K562 (cell line): Measurements from ENCODE around the gene MCF2. TPM values are rescaled to one million over a fixed set of nuclear protein-coding genes. Genes with fewer than 3 reads are reported as not detected.
A peak's percentile ranks its signal among the peaks of the same experiment; 100 is the strongest.

Experiments used
- ATAC-seq: fragments of 200-7000 bp; cut with Tn5 transposase; 3 replicates; pipeline ENCODE4 v1.9.1; 2020; ENCODE audit warnings: moderate library complexity
- BruUV-seq: library from RNA; stranded (reverse); fragments of 400-500 nt; replicated peaks from 2 replicates; lab custom pipeline; 2021; lab: Mats Ljungman, UMichigan
- CTCF ChIA-PET: fragments of 300-600 bp; formaldehyde crosslinking; extraction: SDS; loops from one replicate; lab custom pipeline; 2021; ENCODE audit warnings: low intra/inter-chr PET ratio; lab: Yijun Ruan, JAX
- POLR2A ChIA-PET: fragments of 300-600, 350-650 bp; sonication (Branson Sonifier 250); formaldehyde crosslinking; extraction: SDS; loops from one replicate; lab custom pipeline; 2021; ENCODE audit warnings: antibody characterized with exemption, inconsistent platforms; lab: Yijun Ruan, JAX
- DNase-seq, 4 experiments: peaks; one replicate each; pipeline versions ENCODE4 v3.0.0 to v3.0.0-alpha.2; 2011 to 2018; ENCODE audit warnings: low spot score in 3 of 4, mixed read lengths in 3 of 4; ENCODE audit errors: extremely low read depth in 1 of 4
- FAIRE-seq: peaks from 2 replicates; lab custom pipeline; 2011; peaks lifted over from hg19 to GRCh38; lab: Jason Lieb, UNC
- H2AFZ ChIP-seq: 2 replicates; pipeline ENCODE4 v1.6.0; 2011; ENCODE audit warnings: low read depth, low read length, control low read depth, inconsistent platforms
- H3K27ac ChIP-seq: fragments of 200-600 bp; 3 replicates; pipeline ENCODE4 v1.8.0; 2011; ENCODE audit warnings: low read depth, mild to moderate bottlenecking, control low read depth, inconsistent platforms, low read length, moderate library complexity, mixed read lengths; ENCODE audit errors: extremely low read depth
- H3K27me3 ChIP-seq, 2 experiments: fragments of 300-600 bp in 1 of 2; 2 replicates in 1 of 2; 3 replicates in 1 of 2; pipeline versions ENCODE4 v1.6.0 to v1.8.0; 2011; ENCODE audit warnings: inconsistent platforms in 2 of 2, low read length in 2 of 2, mild to moderate bottlenecking in 1 of 2, mixed read lengths in 1 of 2, moderate library complexity in 1 of 2; ENCODE audit not compliant: control insufficient read depth in 2 of 2, insufficient read depth in 2 of 2
- H3K36me3 ChIP-seq: fragments of 300-600 bp; 3 replicates; pipeline ENCODE4 v1.8.0; 2011; ENCODE audit warnings: mild to moderate bottlenecking, low read length, inconsistent platforms; ENCODE audit not compliant: control insufficient read depth, insufficient read depth
- H3K4me1 ChIP-seq, 2 experiments: fragments of 200-600 bp in 1 of 2; replicated peaks in 1 of 2; 2 replicates in 1 of 2; 3 replicates in 1 of 2; pipeline versions ENCODE4 v1.5.1 to v1.8.0; 2011; ENCODE audit warnings: inconsistent platforms in 2 of 2, low read length in 2 of 2, mild to moderate bottlenecking in 1 of 2, mixed read lengths in 1 of 2, moderate library complexity in 1 of 2; ENCODE audit not compliant: control insufficient read depth in 2 of 2, insufficient read depth in 2 of 2
- H3K4me2 ChIP-seq: 2 replicates; pipeline ENCODE4 v1.6.1; 2011; ENCODE audit warnings: low read length, control low read depth, inconsistent platforms, mixed read lengths; ENCODE audit not compliant: insufficient read depth
- H3K4me3 ChIP-seq: fragments of 200-600 bp; sonication (generic), shearing (Covaris generic); 2 replicates; pipeline ENCODE4 v1.5.1; 2016; ENCODE audit warnings: control low read depth, inconsistent platforms
- H3K79me2 ChIP-seq: fragments of 200-600 bp; 3 replicates; pipeline ENCODE4 v1.8.0; 2011; ENCODE audit warnings: low read length, inconsistent platforms; ENCODE audit not compliant: control insufficient read depth, insufficient read depth
- H3K9ac ChIP-seq, 2 experiments: 2 replicates each; pipeline versions ENCODE4 v1.6.0 to v1.6.1; 2011; ENCODE audit warnings: low read depth in 2 of 2, low read length in 2 of 2, control low read depth in 1 of 2, inconsistent platforms in 1 of 2, mild to moderate bottlenecking in 1 of 2, mixed read lengths in 1 of 2; ENCODE audit not compliant: insufficient read depth in 1 of 2
- H3K9me1 ChIP-seq: one replicate; pipeline ENCODE4 v1.6.0; 2011; ENCODE audit warnings: inconsistent platforms, mild to moderate bottlenecking, low read length, moderate library complexity; ENCODE audit not compliant: control insufficient read depth, insufficient read depth
- H3K9me3 ChIP-seq: replicated peaks from 2 replicates; pipeline ENCODE4 v1.5.1; 2011; ENCODE audit warnings: low read depth, low read length, inconsistent platforms; ENCODE audit not compliant: control insufficient read depth, insufficient read depth
- H4K20me1 ChIP-seq: replicated peaks from 2 replicates; pipeline ENCODE4 v1.6.1; 2011; ENCODE audit warnings: low read length, inconsistent platforms, mixed read lengths; ENCODE audit not compliant: control insufficient read depth, insufficient read depth
- ARID2 ChIP-seq: fragments of 450-650 bp; IDR thresholded peaks from 2 replicates; pipeline ENCODE4 v1.6.1; 2017; ENCODE audit warnings: antibody characterized with exemption, mild to moderate bottlenecking
- C11orf30 ChIP-seq: fragments of 450-650 bp; IDR thresholded peaks from 2 replicates; pipeline ENCODE4 v1.6.1; 2016; ENCODE audit warnings: low read depth, mild to moderate bottlenecking
- CEBPZ ChIP-seq: fragments of 150-350 bp; IDR thresholded peaks from 2 replicates; pipeline ENCODE4 v1.6.1; 2014; ENCODE audit warnings: low read depth, mild to moderate bottlenecking, low read length, borderline replicate concordance
- E2F4 ChIP-seq: sonication (generic); formaldehyde crosslinking; IDR thresholded peaks from 2 replicates; pipeline ENCODE4 v1.8.0; 2022; ENCODE audit warnings: mild to moderate bottlenecking, low read depth, missing genetic modification reagents
- ESRRA ChIP-seq: fragments of 450-650 bp; IDR thresholded peaks from 2 replicates; pipeline ENCODE4 v1.6.1; 2014; ENCODE audit warnings: low read depth, mild to moderate bottlenecking, moderate library complexity, borderline replicate concordance
- GATAD2B ChIP-seq: fragments of 450-650 bp; IDR thresholded peaks from 2 replicates; pipeline ENCODE4 v1.6.1; 2017; ENCODE audit warnings: mild to moderate bottlenecking, borderline replicate concordance
- HNRNPLL ChIP-seq: fragments of 200-400 bp; formaldehyde crosslinking; IDR thresholded peaks from 2 replicates; pipeline ENCODE4 v1.6.1; 2017; ENCODE audit warnings: low read length, low read depth, mild to moderate bottlenecking; ENCODE audit not compliant: poor library complexity, severe bottlenecking
- MAFF ChIP-seq: IDR thresholded peaks from 2 replicates; pipeline ENCODE4 v1.6.1; 2012; ENCODE audit warnings: low read length, improper control_type of control experiment
- MAFG ChIP-seq: fragments of 450-650 bp; conservative IDR thresholded peaks from 2 replicates; pipeline ENCODE4 v1.6.1; 2016; ENCODE audit warnings: missing genetic modification characterization, missing compliant biosample characterization
- MAFK ChIP-seq: IDR thresholded peaks from 2 replicates; pipeline ENCODE4 v1.6.1; 2011; ENCODE audit warnings: low read length, improper control_type of control experiment
- NFE2 ChIP-seq: IDR thresholded peaks from 2 replicates; pipeline ENCODE4 v1.6.1; 2014; ENCODE audit warnings: antibody characterized with exemption, low read depth
- NFE2L1 ChIP-seq: fragments of 450-650 bp; IDR thresholded peaks from 2 replicates; pipeline ENCODE4 v1.6.1; 2016; ENCODE audit warnings: missing genetic modification characterization, low read depth, mild to moderate bottlenecking, missing compliant biosample characterization, moderate library complexity, borderline replicate concordance
- PYGO2 ChIP-seq: fragments of 450-650 bp; IDR thresholded peaks from 2 replicates; pipeline ENCODE4 v1.6.1; 2016; ENCODE audit warnings: mild to moderate bottlenecking, missing genetic modification characterization, moderate library complexity, missing compliant biosample characterization
- SMARCE1 ChIP-seq: fragments of 450-650 bp; IDR thresholded peaks from 2 replicates; pipeline ENCODE4 v1.7.1; 2016; ENCODE audit warnings: mild to moderate bottlenecking
- SP1 ChIP-seq: sonication (generic); formaldehyde crosslinking; IDR thresholded peaks from 2 replicates; pipeline ENCODE4 v1.8.1; 2022; ENCODE audit warnings: mild to moderate bottlenecking, missing genetic modification reagents
- STAT5B ChIP-seq: fragments of 250-450 bp; sonication (Bioruptor Pico); IDR thresholded peaks from 2 replicates; pipeline ENCODE4 v1.8.0; 2021; ENCODE audit warnings: mild to moderate bottlenecking, inconsistent platforms
- THRAP3 ChIP-seq: fragments of 450-650 bp; IDR thresholded peaks from 2 replicates; pipeline ENCODE4 v1.6.1; 2016; ENCODE audit warnings: mild to moderate bottlenecking, inconsistent platforms, borderline replicate concordance
- ZEB2 ChIP-seq: fragments of 450-650 bp; IDR thresholded peaks from 2 replicates; pipeline ENCODE4 v1.6.1; 2016
- WGBS: fragments of 100-300 bp; shearing (Covaris generic); methylation state at CpG from one replicate; pipeline ENCODE4 v1.1.6; 2016; ENCODE audit warnings: low coverage, mixed read lengths; ENCODE audit not compliant: insufficient coverage; ENCODE audit errors: missing lambda C conversion rate; 5-methylcytosine and 5-hydroxymethylcytosine counted together
- in situ Hi-C: fragments of 300-500 bp; cut with MboI; formaldehyde crosslinking; loops from 4 replicates; pipeline ENCODE4 v1.15.0; 2018; ENCODE audit warnings: inconsistent platforms, mixed read lengths
- intact Hi-C: fragments of 100-400 bp; cut with micrococcal nuclease; formaldehyde crosslinking; loops from 2 replicates; pipeline ENCODE4 v1.14.2; 2022
- polyA plus RNA-seq, 8 experiments: library from polyadenylated mRNA; depleted of rRNA in 4 of 8; stranded (reverse) in 5 of 8; unstranded in 3 of 8; fragments of >200 nt; fragmentation: Nextera tagmentation in 2 of 8; fragmentation: Illumina TruSeq in 1 of 8; extraction: Ambion mirVana in 2 of 8; extraction: Trizol in 1 of 8; gene quantifications; 2 replicates each; pipeline versions ENCODE4 v1.2.1 to v1.2.3, GENCODE V29; 2011 to 2014; ENCODE audit warnings: inconsistent platforms in 1 of 8, missing spikeins in 1 of 8
- total RNA-seq, 7 experiments: library from RNA; depleted of rRNA in 6 of 7; stranded (reverse); fragments of >200 nt in 6 of 7; fragmentation: Illumina TruSeq in 2 of 7; extraction: Trizol in 2 of 7; gene quantifications; 2 replicates each; pipeline versions ENCODE4 v1.2.1 to v1.2.3, GENCODE V29; 2011 to 2021; ENCODE audit warnings: low replicate concordance in 1 of 7
- TF ChIP-seq, protein P1 (sequence below): fragments of 250-450 bp; sonication (Bioruptor Pico); IDR thresholded peaks from 2 replicates; pipeline ENCODE4 v1.8.0; 2021; ENCODE audit warnings: moderate library complexity, mild to moderate bottlenecking, inconsistent platforms

The MCF2 gene
- total and polyA plus RNA-seq, 9 of the 15 experiments (the other 6 are each of a cell fraction or from before 2014, with no cell fraction given), result 0.03 to 0.78 (median 0.08) TPM; not detected in 3

DNA sequence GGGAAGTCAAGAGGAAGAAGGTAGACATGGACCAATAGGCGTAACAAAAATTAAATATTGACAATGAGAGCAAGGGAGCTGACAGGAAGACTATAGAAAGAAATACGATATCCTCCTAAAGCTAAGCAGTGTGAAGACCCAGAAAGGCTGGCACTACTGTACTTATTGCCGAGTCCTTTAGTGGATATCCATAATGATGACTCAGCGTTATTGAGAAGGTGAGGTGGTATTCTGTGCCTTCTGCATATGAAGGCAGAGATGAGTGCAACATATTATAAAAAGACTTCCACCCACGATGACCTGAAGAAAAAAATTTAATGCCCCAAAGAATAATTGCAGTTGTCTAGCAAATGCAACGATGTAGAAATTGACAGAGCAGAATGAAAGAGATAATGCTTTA is 13.0 kb upstream of the MCF2 start:
- CTCF ChIA-PET, result no interaction called here
- no TSS peak for BruUV-seq
- ATAC-seq, result no peak
- Histone ChIP-seq H3K9ac (no peak overlapping the region), H4K20me1 (no peaks in the 10 kb centered on the region), H3K4me1 (no peaks in the 10 kb centered on the region; a peak in 1 of 5 replicates), H3K79me2 (no peaks in the 10 kb centered on the region), H3K4me2 (no peak overlapping the region), H3K4me3 (no peak overlapping the region), H3K9me1 (no peaks in the 10 kb centered on the region), H3K27ac (no peak overlapping the region), H3K9me3 (no peaks in the 10 kb centered on the region), H3K36me3 (no peaks in the 10 kb centered on the region), H3K27me3 (no peaks in the 10 kb centered on the region), H2AFZ (no peak overlapping the region)
- no peak for FAIRE-seq
- intact Hi-C loops, result no loop called here
- POLR2A ChIA-PET, result interaction anchor here (1.2 kb wide), 1 partner anchor 10 kb away, joined by 3 read pairs; no protein-coding TSS in a partner anchor
- no peak for DNase-seq
- WGBS, result 26% methylated on average over 5 of the region's 6 CpGs
- in situ Hi-C loops, result no loop called here
- TF ChIP-seq NFE2 (peak; percentile 59), SMARCE1 (no peak), MAFK (peak; percentile 98), SP1 (CRISPR knock-in tag) (no peak), HNRNPLL (no peak), E2F4 (CRISPR knock-in tag) (no peak), NFE2L1 (tag) (peak; percentile 44; the same call in 1 of the 2 replicates), ZEB2 (no peak), THRAP3 (no peak), GATAD2B (no peak), ESRRA (no peak), MAFF (peak; percentile 96), ARID2 (no peak), PYGO2 (no peak), CEBPZ (no peak), C11orf30 (peak; percentile 88), MAFG (tag) (peak; percentile 91), STAT5B (CRISPR knock-in tag) (no peak)
- TF ChIP-seq, protein P1, sequence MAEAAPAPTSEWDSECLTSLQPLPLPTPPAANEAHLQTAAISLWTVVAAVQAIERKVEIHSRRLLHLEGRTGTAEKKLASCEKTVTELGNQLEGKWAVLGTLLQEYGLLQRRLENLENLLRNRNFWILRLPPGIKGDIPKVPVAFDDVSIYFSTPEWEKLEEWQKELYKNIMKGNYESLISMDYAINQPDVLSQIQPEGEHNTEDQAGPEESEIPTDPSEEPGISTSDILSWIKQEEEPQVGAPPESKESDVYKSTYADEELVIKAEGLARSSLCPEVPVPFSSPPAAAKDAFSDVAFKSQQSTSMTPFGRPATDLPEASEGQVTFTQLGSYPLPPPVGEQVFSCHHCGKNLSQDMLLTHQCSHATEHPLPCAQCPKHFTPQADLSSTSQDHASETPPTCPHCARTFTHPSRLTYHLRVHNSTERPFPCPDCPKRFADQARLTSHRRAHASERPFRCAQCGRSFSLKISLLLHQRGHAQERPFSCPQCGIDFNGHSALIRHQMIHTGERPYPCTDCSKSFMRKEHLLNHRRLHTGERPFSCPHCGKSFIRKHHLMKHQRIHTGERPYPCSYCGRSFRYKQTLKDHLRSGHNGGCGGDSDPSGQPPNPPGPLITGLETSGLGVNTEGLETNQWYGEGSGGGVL, result no peak
